ENCODE results near the gene DPY19L1.
"Not testable (repeated sequence)": the region's sequence is repeated elsewhere in the genome, so short reads cannot be mapped to it uniquely, and the experiment has no call there.

DPY19L1 gene

GRCh38 chr7:34985155-34985554 is 52.1 kb downstream of the DPY19L1 start:
- not testable (repeated sequence) for DNase-seq

DNA sequence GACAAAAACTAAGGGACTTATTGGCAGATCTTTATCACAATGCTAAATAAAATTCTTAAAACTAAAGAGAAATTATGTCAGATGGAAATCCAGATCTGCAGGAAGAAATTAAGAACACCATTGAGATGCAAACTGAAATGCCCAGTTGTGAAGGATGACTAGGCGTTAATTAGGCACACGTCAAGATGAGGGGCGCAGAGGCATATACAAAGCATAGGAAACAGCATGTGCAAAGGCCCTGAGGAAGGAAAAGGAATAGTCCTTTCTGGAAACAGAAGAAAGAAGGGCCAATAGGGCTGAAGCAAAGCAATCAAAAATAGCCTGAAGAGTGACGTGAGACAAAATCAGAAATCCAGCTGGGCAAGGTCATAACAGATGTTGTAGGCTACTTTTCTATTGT is 53.1 kb downstream of the DPY19L1 start:
- DNase-seq: not testable (repeated sequence)

GRCh38 chr7:34982371-34983019 is 54.8 kb downstream of the DPY19L1 start:
- DNase-seq: no peak

DNA sequence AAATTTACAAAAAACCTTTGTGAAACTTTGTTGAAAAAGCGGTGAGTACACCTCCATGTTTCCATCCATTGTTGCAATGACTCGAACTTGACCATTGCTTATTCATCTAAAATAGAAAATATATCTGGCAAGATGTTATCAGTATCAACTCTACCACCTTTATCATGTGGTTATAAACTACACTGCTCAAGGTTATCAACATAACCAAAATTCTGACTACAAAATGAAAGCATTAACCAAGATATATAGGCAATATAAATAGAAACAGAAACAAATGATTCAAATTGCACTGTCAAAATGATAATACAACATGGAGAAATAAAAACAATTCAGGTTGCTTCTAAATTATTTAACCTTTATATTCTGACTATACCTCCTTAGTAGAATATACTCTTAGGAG is 58.2 kb downstream of the DPY19L1 start:
- not testable (repeated sequence) for DNase-seq

- DNase-seq: no peak
Observed at GRCh38 chr7:34973400-34973760, 63.9 kb downstream of the DPY19L1 start.

- peak; percentile 40 for DNase-seq
Observed at GRCh38 chr7:34972739-34973399, 64.4 kb downstream of the DPY19L1 start.

DNA sequence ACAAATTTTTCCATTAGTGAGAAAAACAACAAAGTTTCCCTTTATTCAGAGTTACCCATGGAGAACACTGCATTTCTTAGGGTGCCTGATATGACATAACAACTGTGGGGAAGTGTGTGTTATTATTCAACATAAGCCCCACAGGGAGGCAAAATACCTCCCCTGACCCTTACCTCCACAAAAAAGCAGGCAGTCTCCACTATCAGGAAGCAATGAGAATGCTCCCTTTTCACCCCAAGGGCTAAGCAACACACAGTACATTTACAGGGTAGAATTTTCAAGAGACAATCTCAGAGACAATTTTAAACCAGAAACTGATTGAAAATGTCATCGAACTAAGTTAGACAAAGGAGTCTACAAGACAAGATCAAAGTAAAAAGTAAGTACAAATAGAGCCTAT is 69.5 kb downstream of the DPY19L1 start:
- not testable (repeated sequence) for DNase-seq

DNA sequence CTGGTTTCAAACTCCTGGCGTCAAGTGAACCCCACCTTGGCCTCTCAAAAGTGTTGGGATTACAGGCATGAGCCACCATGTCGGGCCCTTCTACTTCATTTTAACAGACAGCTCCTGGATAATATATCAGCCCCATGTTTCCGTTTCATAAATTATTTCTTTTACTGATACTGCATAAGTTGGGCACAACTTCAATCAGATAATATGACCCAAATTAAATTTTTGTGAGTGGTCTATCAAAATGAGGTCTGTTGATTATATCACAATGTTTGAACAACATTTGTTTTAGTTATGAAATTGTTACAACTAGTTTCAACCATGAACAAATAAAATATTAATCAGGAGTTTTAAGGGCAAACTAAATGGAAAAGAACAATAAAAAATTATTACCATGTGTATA is 70.8 kb downstream of the DPY19L1 start:
- not testable (repeated sequence) for DNase-seq

DNA sequence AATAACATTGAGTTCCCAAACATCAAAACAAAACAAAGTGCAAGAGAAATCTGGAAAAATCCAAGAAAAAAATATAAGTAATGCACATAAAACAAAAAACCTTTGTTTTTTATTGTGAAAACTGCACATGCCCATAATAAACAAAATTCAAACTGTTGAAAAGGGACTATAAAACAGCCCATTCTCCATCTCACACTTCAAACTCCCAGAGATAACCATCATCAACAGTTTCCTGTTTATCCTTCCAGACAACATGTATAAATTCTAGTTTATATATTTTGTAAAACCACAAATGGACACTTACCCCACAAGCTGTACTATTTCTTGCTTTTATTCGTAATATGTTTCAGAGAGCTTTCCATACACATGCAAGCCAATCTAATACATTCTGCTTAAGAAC is 79.3 kb downstream of the DPY19L1 start:
- no peak for DNase-seq

DNA sequence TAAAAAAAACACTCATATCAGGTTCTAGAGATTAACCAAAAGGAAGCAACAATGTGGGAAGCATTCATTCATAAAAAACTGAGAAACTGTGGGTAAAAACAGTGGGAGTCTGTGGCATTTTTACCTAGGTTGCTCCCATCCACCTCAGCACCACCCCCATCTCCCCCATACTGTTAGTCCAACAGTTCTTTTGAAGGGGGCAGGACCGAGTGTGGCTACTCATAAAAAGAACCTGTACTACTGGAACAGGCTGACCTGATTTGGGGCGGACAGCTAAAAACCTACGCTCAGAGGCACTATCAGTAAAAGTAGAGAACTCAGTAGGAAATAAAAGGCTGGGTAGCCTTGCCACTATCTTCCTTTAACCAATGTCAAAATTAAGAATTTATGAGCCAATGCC is 84.5 kb downstream of the DPY19L1 start:
- no peak for DNase-seq

GRCh38 chr7:34949361-34949760 is 87.9 kb downstream of the DPY19L1 start:
- no peak for DNase-seq

- not testable (repeated sequence) for DNase-seq
Observed at GRCh38 chr7:34947427-34947826, 89.9 kb downstream of the DPY19L1 start.

DNA sequence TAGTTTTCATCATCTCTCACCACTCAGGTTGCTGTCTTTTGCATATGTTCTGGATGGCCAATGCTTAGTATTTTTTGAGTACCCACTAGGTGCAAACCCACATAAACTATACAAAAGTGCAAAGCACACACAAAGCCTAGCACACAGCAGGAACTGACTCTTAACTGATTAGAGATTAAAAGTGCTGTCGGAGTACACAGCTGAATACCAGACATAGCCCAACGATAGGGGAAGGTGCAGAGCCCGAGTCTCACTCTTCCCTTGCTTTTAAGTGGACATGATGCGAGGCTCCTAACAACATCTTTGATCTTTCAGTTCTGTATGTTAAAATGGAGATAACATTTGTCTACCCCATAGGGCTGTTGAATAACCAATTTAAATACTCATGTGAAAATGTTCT is 90.8 kb downstream of the DPY19L1 start:
- DNase-seq: no peak

DNA sequence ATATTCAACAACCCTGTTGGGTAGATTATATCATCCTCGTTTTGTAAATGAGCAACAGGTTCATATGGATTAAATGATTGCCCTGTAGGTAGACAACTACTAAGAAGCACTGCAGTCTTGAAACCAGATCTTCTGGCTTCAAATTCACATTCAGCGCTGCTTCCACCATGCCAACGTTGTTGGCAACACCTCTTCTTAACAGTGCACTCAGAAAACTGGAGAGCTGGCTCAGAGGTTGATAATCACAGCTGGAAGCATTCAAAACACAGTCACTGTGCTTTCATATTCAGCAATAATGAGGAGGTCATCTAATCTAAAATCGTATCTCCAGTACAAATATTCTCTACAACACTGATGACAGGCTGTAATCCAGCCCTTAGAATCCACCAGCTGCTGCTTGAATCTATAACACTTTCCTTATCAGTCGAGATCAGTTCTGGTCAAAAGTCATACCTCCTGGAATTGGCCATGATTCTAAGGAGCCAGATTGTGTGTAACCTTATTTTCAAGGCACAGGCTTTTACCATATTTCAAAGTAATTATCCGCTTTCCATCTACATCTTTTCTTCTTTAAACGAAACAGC is 91.3 kb downstream of the DPY19L1 start:
- not testable (repeated sequence) for DNase-seq

- peak; percentile 25 for DNase-seq
Observed at GRCh38 chr7:34939175-34939574, 98.1 kb downstream of the DPY19L1 start.

- DNase-seq: not testable (repeated sequence)
Observed at GRCh38 chr7:34935735-34936165, 101.5 kb downstream of the DPY19L1 start.

GRCh38 chr7:34931739-34932138 is 105.5 kb downstream of the DPY19L1 start:
- DNase-seq: no peak

- not testable (repeated sequence) for DNase-seq
Observed at GRCh38 chr7:34929783-34930182, 107.5 kb downstream of the DPY19L1 start.

- DNase-seq: no peak
Observed at GRCh38 chr7:34928560-34928959, 108.7 kb downstream of the DPY19L1 start.

GRCh38 chr7:34928052-34928451 is 109.2 kb downstream of the DPY19L1 start:
- no peak for DNase-seq

- DNase-seq: not testable (repeated sequence)
Observed at GRCh38 chr7:34920470-34920869, 116.8 kb downstream of the DPY19L1 start.

DNA sequence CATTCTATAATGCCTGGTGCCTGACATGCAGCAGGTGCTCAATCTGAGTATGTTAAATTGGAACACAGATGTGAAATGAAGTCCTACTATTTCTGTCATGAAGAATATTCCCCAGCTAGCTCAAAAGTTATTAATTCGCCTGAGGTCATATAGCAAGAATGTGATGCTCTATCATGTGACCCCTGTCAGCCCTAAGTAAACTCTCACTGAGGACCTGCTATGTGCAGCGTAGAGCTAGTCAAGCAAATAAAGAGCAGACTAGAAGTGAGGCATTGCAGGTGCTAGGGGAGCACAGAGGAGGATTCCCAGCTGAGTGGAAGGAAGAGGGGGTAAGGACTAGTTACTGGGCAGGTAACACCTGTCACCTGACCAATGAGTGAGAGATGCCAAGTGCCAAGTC is 118.2 kb downstream of the DPY19L1 start:
- not testable (repeated sequence) for DNase-seq

- DNase-seq: not testable (repeated sequence)
Observed at GRCh38 chr7:34918198-34918861, 119.0 kb downstream of the DPY19L1 start.

DNA sequence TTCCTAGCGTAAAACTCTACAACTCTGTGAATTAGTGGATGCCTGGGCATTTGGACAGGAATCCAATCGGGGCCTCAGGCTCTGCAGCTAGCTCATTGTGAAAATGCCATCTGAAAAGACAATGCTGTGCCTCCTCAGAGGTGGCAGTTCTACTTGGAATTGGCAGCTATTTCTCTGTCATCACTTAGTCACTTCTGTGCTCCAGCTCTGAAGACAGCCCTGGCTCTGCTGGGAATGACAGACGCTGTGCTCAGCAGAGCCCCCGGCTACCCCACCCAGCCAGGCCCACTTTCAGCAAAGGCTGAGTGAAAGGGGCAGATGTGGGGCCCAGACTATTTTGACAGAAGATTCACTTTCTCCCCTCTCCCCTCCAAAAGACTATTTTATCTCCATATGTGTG is 119.8 kb downstream of the DPY19L1 start:
- DNase-seq: not testable (repeated sequence)
